SU-DHL-6 (cell line): ENCODE measurements around the gene METTL13.

Source experiments
- H2AFZ ChIP-seq: fragments of 200-600 bp; sonication (generic); 2 replicates; pipeline ENCODE4 v1.6.1; 2014; ENCODE audit warnings: low read depth, mild to moderate bottlenecking, moderate library complexity, mixed read lengths, antibody characterized with exemption, low read length; ENCODE audit not compliant: severe bottlenecking
- H3F3A ChIP-seq: fragments of 200-600 bp; shearing (Covaris generic); 2 replicates; pipeline ENCODE4 v1.6.0; 2016; ENCODE audit warnings: antibody characterized with exemption, mild to moderate bottlenecking; ENCODE audit not compliant: insufficient read depth
- H3K27ac ChIP-seq: fragments of 200-600 bp; sonication (generic); 2 replicates; pipeline ENCODE4 v1.5.1; 2016; ENCODE audit warnings: low read depth, mild to moderate bottlenecking, low read length, moderate library complexity, mixed read lengths
- H3K27me3 ChIP-seq: fragments of 200-600 bp; sonication (generic), shearing (Covaris generic); 2 replicates; pipeline ENCODE4 v1.6.0; 2014; ENCODE audit warnings: mild to moderate bottlenecking, low read length
- H3K36me3 ChIP-seq: fragments of 200-600 bp; sonication (generic); 2 replicates; pipeline ENCODE4 v1.6.1; 2014; ENCODE audit warnings: mild to moderate bottlenecking, low read length, mixed read lengths
- H3K4me2 ChIP-seq: fragments of 300-600, 200-600 bp; shearing (Covaris generic), sonication (generic); 2 replicates; pipeline ENCODE4 v1.6.0; 2014; ENCODE audit warnings: low read length, low read depth, mild to moderate bottlenecking; ENCODE audit not compliant: poor library complexity, severe bottlenecking
- H3K4me3 ChIP-seq: fragments of 200-600 bp; sonication (generic); 2 replicates; pipeline ENCODE4 v1.5.1; 2014; ENCODE audit warnings: antibody characterized with exemption, low read length, mild to moderate bottlenecking, mixed read lengths; ENCODE audit not compliant: insufficient read depth, poor library complexity, severe bottlenecking
- H3K79me2 ChIP-seq: fragments of 200-600 bp; sonication (generic); 2 replicates; pipeline ENCODE4 v1.6.1; 2014; ENCODE audit warnings: mild to moderate bottlenecking, low read length, moderate library complexity; ENCODE audit not compliant: insufficient read depth
- H3K9ac ChIP-seq: fragments of 200-600 bp; sonication (generic); 2 replicates; pipeline ENCODE4 v1.7.0; 2014; ENCODE audit warnings: mild to moderate bottlenecking, low read length
- H3K9me2 ChIP-seq: fragments of 200-600 bp; sonication (generic); replicated peaks from 2 replicates; pipeline ENCODE4 v1.6.1; 2014; ENCODE audit warnings: low read length; ENCODE audit not compliant: insufficient read depth
- H3K9me3 ChIP-seq: fragments of 200-600 bp; sonication (generic); 2 replicates; pipeline ENCODE4 v1.6.1; 2014; ENCODE audit warnings: low read length, mixed read lengths; ENCODE audit not compliant: insufficient read depth
- H4K20me1 ChIP-seq: fragments of 200-600 bp; sonication (generic); 2 replicates; pipeline ENCODE4 v1.6.1; 2014; ENCODE audit warnings: low read depth, mild to moderate bottlenecking, antibody characterized with exemption, low read length, moderate library complexity, mixed read lengths
- EZH2phosphoT487 ChIP-seq: fragments of 200-600 bp; sonication (generic), shearing (Covaris generic); conservative IDR thresholded peaks from 2 replicates; pipeline ENCODE4 v1.6.1; 2018; ENCODE audit warnings: mild to moderate bottlenecking, antibody characterized with exemption, low read length, moderate library complexity, mixed read lengths
- TF ChIP-seq, protein P1 (sequence below): fragments of 200-600 bp; sonication (generic); IDR thresholded peaks from one replicate; pipeline ENCODE4 v1.5.1; 2017; ENCODE audit warnings: antibody characterized with exemption, mild to moderate bottlenecking, low read length, moderate library complexity; ENCODE audit not compliant: insufficient read depth, poor library complexity, severe bottlenecking

Gene METTL13

DNA sequence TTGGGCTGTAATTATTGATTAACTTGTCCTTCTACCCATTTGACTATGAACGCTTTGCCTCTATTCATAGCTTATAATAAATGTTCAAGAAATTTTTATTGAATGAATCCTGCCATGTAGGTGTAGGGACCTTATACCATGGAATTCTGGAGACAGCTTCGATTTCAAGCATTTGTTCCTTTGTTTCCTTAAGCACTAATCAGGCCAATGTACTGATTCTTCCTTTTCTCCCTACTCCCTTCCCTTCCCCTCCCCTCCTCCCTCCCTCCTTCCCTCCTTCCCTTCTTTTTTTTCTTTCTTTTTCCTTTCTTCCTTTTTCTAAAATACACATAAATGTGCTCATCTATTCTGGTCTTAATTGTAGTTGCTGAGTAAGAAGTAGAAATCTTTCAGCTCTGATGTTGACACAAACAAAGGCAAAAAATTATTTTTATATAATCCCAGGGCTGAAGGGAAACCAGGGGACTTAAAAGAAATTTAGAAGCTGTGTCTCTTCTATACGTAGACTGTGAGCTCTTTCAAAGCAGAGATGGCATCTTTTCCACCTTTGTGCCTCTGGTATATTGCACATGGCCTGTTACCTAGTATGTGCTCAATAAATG lies 34.9 kb downstream of the METTL13 start:
- Histone ChIP-seq H3K9me3 (no peaks in the 10 kb centered on the region), H3K4me3 (no peak overlapping the region), H3K79me2 (no peaks in the 10 kb centered on the region), H3K27ac (no peak overlapping the region), H3K27me3 (no peaks in the 10 kb centered on the region), H3K9ac (no peak overlapping the region), H2AFZ (no peak overlapping the region), H3K9me2 (no peaks in the 10 kb centered on the region), H3F3A (no peaks in the 10 kb centered on the region), H3K36me3 (no peaks in the 10 kb centered on the region), H4K20me1 (no peaks in the 10 kb centered on the region), H3K4me2 (no peak overlapping the region)
- no peak for TF ChIP-seq EZH2phosphoT487
- TF ChIP-seq, protein P1, sequence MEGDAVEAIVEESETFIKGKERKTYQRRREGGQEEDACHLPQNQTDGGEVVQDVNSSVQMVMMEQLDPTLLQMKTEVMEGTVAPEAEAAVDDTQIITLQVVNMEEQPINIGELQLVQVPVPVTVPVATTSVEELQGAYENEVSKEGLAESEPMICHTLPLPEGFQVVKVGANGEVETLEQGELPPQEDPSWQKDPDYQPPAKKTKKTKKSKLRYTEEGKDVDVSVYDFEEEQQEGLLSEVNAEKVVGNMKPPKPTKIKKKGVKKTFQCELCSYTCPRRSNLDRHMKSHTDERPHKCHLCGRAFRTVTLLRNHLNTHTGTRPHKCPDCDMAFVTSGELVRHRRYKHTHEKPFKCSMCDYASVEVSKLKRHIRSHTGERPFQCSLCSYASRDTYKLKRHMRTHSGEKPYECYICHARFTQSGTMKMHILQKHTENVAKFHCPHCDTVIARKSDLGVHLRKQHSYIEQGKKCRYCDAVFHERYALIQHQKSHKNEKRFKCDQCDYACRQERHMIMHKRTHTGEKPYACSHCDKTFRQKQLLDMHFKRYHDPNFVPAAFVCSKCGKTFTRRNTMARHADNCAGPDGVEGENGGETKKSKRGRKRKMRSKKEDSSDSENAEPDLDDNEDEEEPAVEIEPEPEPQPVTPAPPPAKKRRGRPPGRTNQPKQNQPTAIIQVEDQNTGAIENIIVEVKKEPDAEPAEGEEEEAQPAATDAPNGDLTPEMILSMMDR: no peak

DNA sequence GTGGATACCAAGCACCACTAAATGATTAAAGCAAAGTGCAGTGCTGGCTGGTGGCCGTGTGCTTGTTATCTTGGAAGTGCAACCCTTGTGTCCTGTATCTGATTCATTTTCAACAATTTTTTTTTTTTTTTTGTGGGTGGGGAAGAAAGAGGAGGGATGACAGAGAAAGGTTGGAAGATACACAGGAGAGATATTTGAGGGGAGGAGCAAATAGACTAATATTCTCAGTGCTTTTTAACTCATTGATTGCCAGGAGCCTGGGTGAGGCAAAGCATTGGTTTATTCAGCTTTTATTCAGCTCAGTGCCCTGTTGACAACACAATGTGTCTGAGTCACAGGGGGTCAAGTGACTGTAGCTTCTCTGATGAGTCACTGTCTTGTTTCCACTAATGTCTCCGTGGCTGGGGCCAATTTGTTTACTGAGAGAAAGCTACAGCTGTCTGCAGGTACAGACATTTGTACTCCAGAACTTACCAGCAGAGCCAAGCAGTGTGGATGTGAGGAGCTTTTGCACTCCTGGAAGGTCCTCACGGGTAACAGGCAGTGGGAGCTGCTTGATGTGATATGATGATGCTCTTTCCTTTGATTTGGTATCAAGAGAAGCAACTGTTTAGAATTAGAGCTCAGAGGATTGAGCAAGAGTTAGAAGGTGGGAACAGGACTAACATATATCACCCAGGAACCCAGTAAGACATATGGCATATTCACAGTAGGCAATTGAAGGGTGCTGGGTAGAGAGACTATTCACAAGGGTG lies 36.2 kb downstream of the METTL13 start:
- no peak overlapping the region for H3K4me2 ChIP-seq
- no peaks in the 10 kb centered on the region for H3K79me2 ChIP-seq
- H3K9me3 ChIP-seq: no peaks in the 10 kb centered on the region
- H3K9ac ChIP-seq: no peak overlapping the region
- no peak overlapping the region for H2AFZ ChIP-seq
- H4K20me1 ChIP-seq: no peaks in the 10 kb centered on the region
- no peak for TF ChIP-seq EZH2phosphoT487
- TF ChIP-seq, protein P1: no peak
- H3K27ac ChIP-seq: no peak overlapping the region
- H3K4me3 ChIP-seq: no peak overlapping the region
- H3K36me3 ChIP-seq: no peaks in the 10 kb centered on the region
- no peaks in the 10 kb centered on the region for H3K9me2 ChIP-seq
- no peaks in the 10 kb centered on the region for H3K27me3 ChIP-seq
- no peaks in the 10 kb centered on the region for H3F3A ChIP-seq

DNA sequence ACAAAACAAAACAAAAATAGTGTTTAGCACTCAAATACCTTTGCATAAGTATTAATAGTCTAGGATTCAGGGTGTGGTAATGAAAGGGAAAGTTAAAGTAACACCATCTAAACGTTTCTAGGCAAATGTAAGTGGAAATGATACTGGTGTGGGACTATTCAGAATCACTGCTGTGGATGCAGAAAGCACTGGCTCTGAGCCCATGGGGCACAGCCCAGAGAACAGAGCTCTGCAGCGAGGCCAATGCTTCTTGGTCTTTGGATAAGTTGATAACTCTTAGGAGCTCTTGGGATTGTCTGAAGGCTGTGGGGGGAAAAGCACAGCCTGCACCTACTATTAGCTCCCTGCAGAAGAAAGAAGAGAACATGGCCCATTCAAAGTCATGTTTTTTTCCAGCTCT lies 38.5 kb downstream of the METTL13 start:
- Histone ChIP-seq H3K9ac (no peak overlapping the region), H3K27me3 (no peaks in the 10 kb centered on the region), H2AFZ (no peak overlapping the region), H3K9me2 (no peaks in the 10 kb centered on the region), H3K4me2 (no peak overlapping the region), H3F3A (no peaks in the 10 kb centered on the region), H3K9me3 (no peaks in the 10 kb centered on the region), H3K79me2 (no peaks in the 10 kb centered on the region), H4K20me1 (no peaks in the 10 kb centered on the region), H3K4me3 (no peak overlapping the region), H3K27ac (no peak overlapping the region), H3K36me3 (no peaks in the 10 kb centered on the region)
- TF ChIP-seq EZH2phosphoT487: no peak
- TF ChIP-seq, protein P1: no peak
